Measurements from ENCODE around the gene AQP10.
"Not testable (repeated sequence)": the region's sequence is repeated elsewhere in the genome, so short reads cannot be mapped to it uniquely, and the experiment has no call there.

DNA sequence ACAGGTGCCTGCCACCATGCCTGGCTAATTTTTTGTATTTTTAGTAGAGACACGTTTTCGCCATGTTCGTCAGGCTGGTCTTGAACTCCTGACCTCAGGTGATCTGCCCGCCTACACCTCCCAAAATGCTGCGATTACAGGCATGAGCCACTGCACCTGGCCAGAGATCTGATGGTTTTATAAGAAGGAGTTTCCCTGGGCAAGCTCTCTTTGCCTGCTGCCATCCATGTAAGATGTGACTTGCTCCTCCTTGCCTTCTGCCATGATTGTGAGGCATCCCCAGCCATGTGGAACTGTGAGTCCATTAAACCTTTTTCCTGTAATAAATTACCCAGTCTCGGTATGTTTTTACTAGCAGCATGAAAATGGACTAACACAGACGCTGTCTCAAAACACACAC lies 11.8 kb upstream of the AQP10 start:
- TF ChIP-seq POLR2AphosphoS5 (IDR thresholded peaks at IDR 0.05; ENCODE audit: low read depth, low read length); TAF1 (IDR thresholded peaks at IDR 0.05; ENCODE audit: borderline replicate concordance, low read depth, low read length); POLR2A (IDR thresholded peaks at IDR 0.05; ENCODE audit: low read depth, low read length): not testable (repeated sequence)
